ENCODE measurements around the gene C10orf105. TPM values are rescaled to one million over a fixed set of nuclear protein-coding genes. Genes with fewer than 3 reads are reported as not detected.

Gene C10orf105
- total and polyA plus RNA-seq, 4 donors = 0.36 to 0.42 TPM; not detected in 2

DNA sequence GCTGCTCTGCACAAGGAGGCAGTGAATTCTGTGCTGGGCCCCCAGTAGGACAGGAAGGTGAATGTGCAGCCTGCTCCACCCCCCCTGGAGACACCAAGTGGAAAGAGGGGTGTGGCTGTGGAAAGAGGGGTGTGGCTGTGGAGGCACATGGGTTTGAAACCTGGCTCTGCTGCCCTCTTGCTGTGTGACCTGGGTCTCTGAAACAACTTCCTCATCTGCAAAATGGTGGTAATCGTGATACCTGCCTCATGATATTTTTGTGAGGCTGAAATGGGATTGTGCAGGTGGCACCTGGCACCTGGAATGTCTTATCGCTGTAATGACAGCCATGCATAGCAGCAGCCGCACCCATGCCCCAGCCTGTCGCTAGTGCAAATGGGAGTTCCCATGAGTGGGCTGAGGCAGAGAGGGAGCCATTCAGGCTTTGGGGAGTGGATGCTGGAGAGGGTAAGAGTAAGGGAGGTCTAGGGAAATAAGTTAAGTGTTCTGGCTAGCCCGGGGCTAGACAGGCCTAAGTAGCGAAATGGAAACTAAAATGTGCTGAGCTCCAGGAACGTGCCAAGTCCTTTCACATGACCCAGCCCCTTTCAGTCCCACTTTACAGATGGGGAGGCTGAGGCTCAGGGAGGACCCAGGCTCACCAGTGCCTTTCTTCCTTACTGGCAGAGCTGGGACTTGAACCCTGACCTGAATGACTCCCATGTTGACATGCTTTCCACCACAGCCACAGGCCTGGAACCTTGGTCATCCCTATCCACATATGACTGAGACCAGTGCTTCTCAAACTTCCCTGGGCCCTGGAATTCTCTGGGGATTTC lies 35.0 kb downstream of the C10orf105 start:
- WGBS, 2 donors = 88 to 91% methylated on average over 7 of the region's 7 CpGs
- intact Hi-C loops (cut with DNase I) = no loop called here
- no peaks in the 10 kb centered on the region for H3K4me1 ChIP-seq (ENCODE audit: control insufficient read depth in 1 of 2, insufficient read depth in 2 of 2, low read length in 2 of 2)
- H3K36me3 ChIP-seq (ENCODE audit: control insufficient read depth in 1 of 2, insufficient read depth in 2 of 2, low read length in 1 of 2) = no peaks in the 10 kb centered on the region
- no peaks in the 10 kb centered on the region for H3K27me3 ChIP-seq (ENCODE audit: control insufficient read depth in 1 of 2, insufficient read depth in 2 of 2, low read length in 1 of 2)
- DNase-seq (no peak), ATAC-seq (ENCODE audit: low FRiP score) (no peak)
- H3K4me3 ChIP-seq (ENCODE audit: low read length in 2 of 2) = no peak overlapping the region
- H3K27ac ChIP-seq (ENCODE audit: low read depth in 1 of 2, low read length in 2 of 2) = no peak overlapping the region
- H3K9me3 ChIP-seq (ENCODE audit: control insufficient read depth, low read length) = no peaks in the 10 kb centered on the region

DNA sequence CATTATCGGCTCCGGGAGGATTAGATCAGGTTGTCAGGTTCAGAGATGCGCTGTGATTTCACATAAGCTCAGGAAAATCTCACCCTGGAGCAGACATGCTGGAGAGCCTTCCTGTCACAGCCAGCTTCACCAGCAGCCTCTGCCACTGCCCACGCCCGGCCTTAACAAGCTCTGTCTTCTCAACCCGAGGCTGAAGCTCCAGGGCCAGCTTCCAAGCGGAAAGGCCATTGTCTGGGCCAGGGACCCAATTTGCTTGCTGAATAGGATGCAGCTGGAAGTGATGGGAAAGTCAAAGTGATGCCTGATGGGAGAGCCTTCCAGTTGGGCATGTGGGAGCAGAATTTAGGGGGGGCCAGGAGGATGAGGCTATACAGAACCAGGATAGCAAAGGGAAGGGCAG lies 36.3 kb downstream of the C10orf105 start:
- DNase-seq (no peak), ATAC-seq (ENCODE audit: low FRiP score) (no peak)
- no peaks in the 10 kb centered on the region for H3K4me1 ChIP-seq (ENCODE audit: control insufficient read depth in 1 of 2, insufficient read depth in 2 of 2, low read length in 2 of 2)
- H3K9me3 ChIP-seq (ENCODE audit: control insufficient read depth, low read length) = no peaks in the 10 kb centered on the region
- intact Hi-C loops (cut with DNase I) = no loop called here
- no peak overlapping the region for H3K27ac ChIP-seq (ENCODE audit: low read depth in 1 of 2, low read length in 2 of 2)
- 86 to 88% methylated on average over 7 of the region's 7 CpGs for WGBS, 2 donors
- H3K4me3 ChIP-seq (ENCODE audit: low read length in 2 of 2) = no peak overlapping the region
- no peaks in the 10 kb centered on the region for H3K36me3 ChIP-seq (ENCODE audit: control insufficient read depth in 1 of 2, insufficient read depth in 2 of 2, low read length in 1 of 2)
- no peaks in the 10 kb centered on the region for H3K27me3 ChIP-seq (ENCODE audit: control insufficient read depth in 1 of 2, insufficient read depth in 2 of 2, low read length in 1 of 2)

DNA sequence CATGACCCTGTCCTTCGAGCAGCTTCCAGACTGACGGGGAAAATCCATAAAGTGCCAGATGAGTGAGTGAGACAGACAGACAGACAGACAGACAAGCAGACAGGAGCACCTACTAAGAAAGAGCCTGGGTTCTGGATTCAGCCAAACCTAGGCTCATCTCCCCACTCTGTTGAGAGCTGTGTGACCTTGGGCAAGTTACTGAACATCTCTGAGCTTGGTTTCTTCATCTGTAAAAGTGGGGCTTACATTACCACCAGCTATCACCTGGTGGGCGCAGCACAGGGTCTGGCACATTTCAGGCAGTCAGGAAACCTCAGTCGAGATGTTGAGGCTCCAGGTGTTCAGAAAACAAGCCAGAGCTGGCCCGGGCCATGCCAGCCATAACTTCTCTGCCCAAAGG lies 37.6 kb downstream of the C10orf105 start:
- Histone ChIP-seq H3K4me1 (ENCODE audit: control insufficient read depth in 1 of 2, insufficient read depth in 2 of 2, low read length in 2 of 2) (no peaks in the 10 kb centered on the region), H3K27ac (ENCODE audit: low read depth in 1 of 2, low read length in 2 of 2) (no peak overlapping the region), H3K27me3 (ENCODE audit: control insufficient read depth in 1 of 2, insufficient read depth in 2 of 2, low read length in 1 of 2) (no peaks in the 10 kb centered on the region), H3K9me3 (ENCODE audit: control insufficient read depth, low read length) (no peaks in the 10 kb centered on the region), H3K4me3 (ENCODE audit: low read length in 2 of 2) (no peak overlapping the region), H3K36me3 (ENCODE audit: control insufficient read depth in 1 of 2, insufficient read depth in 2 of 2, low read length in 1 of 2) (no peaks in the 10 kb centered on the region)
- no peak for DNase-seq
- WGBS, 2 donors = 94 to 95% methylated on average over 5 of the region's 5 CpGs
- ATAC-seq (ENCODE audit: low FRiP score) = no peak
- intact Hi-C loops (cut with DNase I) = no loop called here

DNA sequence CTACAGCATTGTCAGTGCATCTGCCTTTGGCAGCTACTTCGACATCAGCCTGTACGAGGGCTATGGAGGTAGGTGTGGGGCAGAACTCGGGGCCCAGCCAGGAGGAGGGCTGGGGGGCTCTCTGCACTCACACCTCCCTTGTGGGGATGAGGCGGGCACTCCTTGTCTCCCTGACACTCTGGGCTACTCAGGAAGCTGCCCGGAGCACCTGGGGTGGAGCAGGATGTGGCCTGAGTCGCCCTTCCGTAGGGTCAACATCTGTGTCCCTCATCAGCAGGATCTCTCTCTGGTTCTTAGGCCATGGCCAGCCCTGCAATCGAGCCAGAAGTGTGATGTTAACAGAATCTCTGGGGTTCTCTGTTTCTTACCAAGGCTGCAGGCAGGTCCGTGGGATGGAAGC lies 40.2 kb downstream of the C10orf105 start:
- ATAC-seq (ENCODE audit: low FRiP score) = no peak
- Histone ChIP-seq H3K4me3 (ENCODE audit: low read length in 2 of 2) (no peak overlapping the region), H3K9me3 (ENCODE audit: control insufficient read depth, low read length) (no peaks in the 10 kb centered on the region), H3K27ac (ENCODE audit: low read depth in 1 of 2, low read length in 2 of 2) (no peak overlapping the region), H3K27me3 (ENCODE audit: control insufficient read depth in 1 of 2, insufficient read depth in 2 of 2, low read length in 1 of 2) (no peaks in the 10 kb centered on the region), H3K4me1 (ENCODE audit: control insufficient read depth in 1 of 2, insufficient read depth in 2 of 2, low read length in 2 of 2) (no peaks in the 10 kb centered on the region), H3K36me3 (ENCODE audit: control insufficient read depth in 1 of 2, insufficient read depth in 2 of 2, low read length in 1 of 2) (no peaks in the 10 kb centered on the region)
- 87% methylated on average over 9 of the region's 9 CpGs for WGBS, 2 donors
- intact Hi-C loops (cut with DNase I) = no loop called here
- DNase-seq = no peak

DNA sequence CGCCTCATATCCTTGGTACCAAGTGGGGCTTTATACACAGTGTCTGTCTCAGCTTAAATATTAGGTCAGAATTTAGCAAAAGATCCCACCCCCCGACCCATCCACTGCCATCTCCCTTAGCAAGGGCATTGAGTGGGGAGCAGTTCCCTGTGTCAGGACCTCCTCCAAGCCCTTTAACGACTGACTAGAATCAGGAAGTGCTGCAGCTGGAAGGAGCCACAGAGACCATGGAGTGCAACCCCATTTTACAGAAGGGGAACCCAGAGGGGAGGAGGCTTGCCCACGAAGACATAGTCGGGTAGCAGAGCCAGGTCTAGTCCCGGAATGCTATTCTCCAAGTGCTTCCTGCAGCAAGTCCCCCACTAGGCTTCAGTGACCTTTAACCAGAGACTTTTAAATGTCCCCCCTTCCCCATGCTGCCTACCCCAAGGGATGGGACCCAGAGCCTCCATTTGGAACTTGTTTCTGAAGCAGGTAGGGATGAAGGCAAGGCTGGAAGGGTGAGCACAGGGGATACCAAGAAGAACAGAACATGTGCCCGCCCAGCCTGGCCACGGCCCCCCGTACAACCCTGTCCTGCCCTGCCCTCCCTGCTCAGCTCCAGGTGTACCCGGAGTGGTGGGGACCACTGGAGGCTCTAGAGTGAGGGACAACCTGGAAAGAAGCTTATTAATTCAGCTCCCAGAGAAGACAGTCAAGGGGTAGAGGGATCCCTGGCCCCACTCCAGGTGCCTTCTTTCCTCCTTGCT lies 41.3 kb downstream of the C10orf105 start:
- Histone ChIP-seq H3K4me3 (ENCODE audit: low read length in 2 of 2) (no peak overlapping the region), H3K27ac (ENCODE audit: low read depth in 1 of 2, low read length in 2 of 2) (no peak overlapping the region), H3K36me3 (ENCODE audit: control insufficient read depth in 1 of 2, insufficient read depth in 2 of 2, low read length in 1 of 2) (no peaks in the 10 kb centered on the region), H3K27me3 (ENCODE audit: control insufficient read depth in 1 of 2, insufficient read depth in 2 of 2, low read length in 1 of 2) (no peaks in the 10 kb centered on the region), H3K9me3 (ENCODE audit: control insufficient read depth, low read length) (no peaks in the 10 kb centered on the region), H3K4me1 (ENCODE audit: control insufficient read depth in 1 of 2, insufficient read depth in 2 of 2, low read length in 2 of 2) (no peaks in the 10 kb centered on the region)
- DNase-seq (no peak), ATAC-seq (ENCODE audit: low FRiP score) (no peak)
- WGBS, 2 donors = 85 to 90% methylated on average over 10 of the region's 10 CpGs
- intact Hi-C loops (cut with DNase I) = no loop called here

DNA sequence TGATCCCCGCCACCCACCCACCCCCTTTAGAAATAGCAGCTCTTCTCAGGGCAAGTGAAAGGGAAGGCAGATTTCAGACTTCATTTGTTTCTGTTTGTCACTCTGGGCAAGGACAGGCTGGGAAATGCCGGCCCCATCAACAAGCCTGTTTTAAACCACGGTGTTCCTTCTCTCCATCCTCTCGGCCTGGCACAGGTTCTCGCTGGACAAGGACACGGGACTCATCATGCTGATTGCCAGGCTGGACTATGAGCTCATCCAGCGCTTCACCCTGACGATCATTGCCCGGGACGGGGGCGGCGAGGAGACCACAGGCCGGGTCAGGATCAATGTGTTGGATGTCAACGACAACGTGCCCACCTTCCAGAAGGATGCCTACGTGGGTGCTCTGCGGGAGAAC lies 42.3 kb downstream of the C10orf105 start:
- WGBS, 2 donors = 91 to 92% methylated on average over 17 of the region's 17 CpGs
- H3K4me3 ChIP-seq (ENCODE audit: low read length in 2 of 2) = no peak overlapping the region
- no peaks in the 10 kb centered on the region for H3K27me3 ChIP-seq (ENCODE audit: control insufficient read depth in 1 of 2, insufficient read depth in 2 of 2, low read length in 1 of 2)
- intact Hi-C loops (cut with DNase I) = no loop called here
- H3K9me3 ChIP-seq (ENCODE audit: control insufficient read depth, low read length) = no peaks in the 10 kb centered on the region
- H3K36me3 ChIP-seq (ENCODE audit: control insufficient read depth in 1 of 2, insufficient read depth in 2 of 2, low read length in 1 of 2) = no peaks in the 10 kb centered on the region
- no peak for ATAC-seq (ENCODE audit: low FRiP score)
- no peak for DNase-seq
- H3K27ac ChIP-seq (ENCODE audit: low read depth in 1 of 2, low read length in 2 of 2) = no peak overlapping the region
- no peaks in the 10 kb centered on the region for H3K4me1 ChIP-seq (ENCODE audit: control insufficient read depth in 1 of 2, insufficient read depth in 2 of 2, low read length in 2 of 2)

DNA sequence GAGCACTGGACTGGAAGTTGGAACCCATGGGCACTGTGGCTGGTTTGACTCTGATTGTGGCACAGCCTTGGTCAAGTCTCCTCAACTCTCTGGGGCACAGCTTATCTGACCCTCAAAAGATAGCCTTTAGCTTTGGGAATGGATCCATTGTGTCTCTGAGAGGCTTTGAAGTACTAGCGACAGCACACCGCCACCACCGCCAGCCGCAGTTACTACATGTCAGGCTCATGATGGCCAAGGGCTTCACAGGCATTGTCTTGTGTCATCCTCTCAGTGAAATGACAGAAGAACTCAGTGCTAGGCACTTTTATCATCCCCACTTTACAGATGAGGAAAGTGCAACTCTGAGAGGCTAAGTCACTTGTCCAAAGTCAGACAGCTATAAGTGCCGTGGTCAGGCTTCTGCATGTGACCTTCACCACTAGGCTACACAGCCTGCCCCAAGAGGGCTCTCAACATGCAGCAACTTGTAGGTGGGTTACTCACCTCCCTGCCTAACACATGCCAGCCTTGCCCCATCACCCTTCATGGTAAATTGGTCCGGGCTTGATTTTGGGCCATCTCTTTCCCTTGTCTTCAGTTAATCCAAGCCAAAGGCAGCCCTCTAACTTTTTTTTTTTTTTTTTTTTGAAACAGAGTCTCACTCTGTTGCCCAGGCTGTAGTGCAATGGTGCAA lies 44.1 kb downstream of the C10orf105 start:
- H3K9me3 ChIP-seq (ENCODE audit: control insufficient read depth, low read length) = no peaks in the 10 kb centered on the region
- no peaks in the 10 kb centered on the region for H3K36me3 ChIP-seq (ENCODE audit: control insufficient read depth in 1 of 2, insufficient read depth in 2 of 2, low read length in 1 of 2)
- 96% methylated on average over 6 of the region's 6 CpGs for WGBS, 2 donors
- intact Hi-C loops (cut with DNase I) = no loop called here
- DNase-seq (no peak), ATAC-seq (ENCODE audit: low FRiP score) (no peak)
- no peaks in the 10 kb centered on the region for H3K27me3 ChIP-seq (ENCODE audit: control insufficient read depth in 1 of 2, insufficient read depth in 2 of 2, low read length in 1 of 2)
- H3K27ac ChIP-seq (ENCODE audit: low read depth in 1 of 2, low read length in 2 of 2) = no peak overlapping the region
- H3K4me1 ChIP-seq (ENCODE audit: control insufficient read depth in 1 of 2, insufficient read depth in 2 of 2, low read length in 2 of 2) = no peaks in the 10 kb centered on the region
- no peak overlapping the region for H3K4me3 ChIP-seq (ENCODE audit: low read length in 2 of 2)

DNA sequence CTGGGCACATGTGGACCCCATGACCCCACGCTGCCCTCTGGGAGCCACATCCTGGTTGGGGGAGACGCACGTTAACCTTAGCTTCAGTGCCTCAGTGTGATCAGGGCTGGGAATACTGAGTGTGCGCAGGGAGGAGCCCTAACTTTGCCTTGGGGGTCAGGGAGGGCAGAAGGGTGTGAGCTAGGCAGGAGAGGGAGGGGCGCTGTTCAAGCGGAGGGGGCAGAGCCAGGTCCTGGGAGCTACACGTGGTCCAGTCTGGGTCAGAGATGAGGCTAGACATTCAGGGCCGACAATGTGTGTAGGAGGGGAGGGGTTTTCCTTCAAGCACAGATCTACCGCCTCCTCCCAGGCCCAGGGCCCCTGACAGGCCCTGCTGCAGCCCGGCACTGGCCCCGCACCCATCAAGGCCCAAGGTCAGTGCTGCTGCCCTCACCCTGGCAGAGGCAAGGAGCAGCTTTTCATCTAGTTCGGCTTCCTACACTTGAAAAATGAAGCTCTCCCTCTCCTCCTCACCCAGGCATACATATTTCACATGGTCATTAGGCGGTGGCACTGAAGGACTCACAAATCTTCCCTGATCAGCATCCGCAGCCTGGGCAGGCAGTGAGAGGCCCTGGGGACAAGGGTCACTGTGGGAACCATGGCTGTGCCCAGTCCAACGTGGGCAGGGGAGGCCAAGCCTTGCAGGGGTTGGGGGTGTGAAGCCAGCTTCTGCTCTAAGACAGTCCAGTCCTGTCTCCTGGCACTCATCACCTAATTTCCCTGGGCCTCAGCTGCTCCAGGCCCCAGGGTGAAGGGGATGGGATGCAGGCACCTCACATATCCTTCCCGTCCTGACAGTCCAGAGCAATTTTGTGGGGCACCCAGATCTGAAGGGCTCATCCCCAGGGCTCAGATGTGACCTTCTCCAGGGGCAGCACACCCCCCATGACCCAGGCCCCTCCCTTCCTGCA lies 47.3 kb downstream of the C10orf105 start:
- no peaks in the 10 kb centered on the region for H3K9me3 ChIP-seq (ENCODE audit: control insufficient read depth, low read length)
- no peak overlapping the region for H3K4me3 ChIP-seq (ENCODE audit: low read length in 2 of 2)
- no peak overlapping the region for H3K27ac ChIP-seq (ENCODE audit: low read depth in 1 of 2, low read length in 2 of 2)
- H3K36me3 ChIP-seq (ENCODE audit: control insufficient read depth in 1 of 2, insufficient read depth in 2 of 2, low read length in 1 of 2) = no peaks in the 10 kb centered on the region
- no peak for DNase-seq
- H3K27me3 ChIP-seq (ENCODE audit: control insufficient read depth in 1 of 2, insufficient read depth in 2 of 2, low read length in 1 of 2) = no peaks in the 10 kb centered on the region
- peak; percentile 19 for ATAC-seq (ENCODE audit: low FRiP score)
- no peaks in the 10 kb centered on the region for H3K4me1 ChIP-seq (ENCODE audit: control insufficient read depth in 1 of 2, insufficient read depth in 2 of 2, low read length in 2 of 2)
- WGBS, 2 donors = 84% methylated on average over 16 of the region's 16 CpGs
- intact Hi-C loops (cut with DNase I) = no loop called here
